HepG2 (cell line): ENCODE data around the gene EFEMP2. TPM values are rescaled to one million over a fixed set of nuclear protein-coding genes. Genes with fewer than 3 reads are reported as not detected.

Experiments used
- CSRNP1 ChIP-seq: sonication (generic); formaldehyde crosslinking; IDR thresholded peaks from 2 replicates; pipeline ENCODE4 v1.8.1; 2023; ENCODE audit warnings: mild to moderate bottlenecking, missing genetic modification reagents
- DBP ChIP-seq: sonication (generic); formaldehyde crosslinking; IDR thresholded peaks from 2 replicates; pipeline ENCODE4 v1.4.0; 2020; ENCODE audit warnings: missing genetic modification reagents; ENCODE audit errors: not compliant biosample characterization
- E2F1 ChIP-seq: sonication (generic); formaldehyde crosslinking; IDR thresholded peaks from 2 replicates; pipeline ENCODE4 v1.5.0; 2020; ENCODE audit warnings: missing genetic modification reagents
- FOXA3 ChIP-seq: IDR thresholded peaks from 2 replicates; pipeline ENCODE4 v1.6.1; 2016; ENCODE audit warnings: missing genetic modification reagents, missing compliant biosample characterization
- GATAD1 ChIP-seq: IDR thresholded peaks from 2 replicates; pipeline ENCODE4 v1.6.1; 2016; ENCODE audit warnings: missing genetic modification reagents, missing compliant biosample characterization
- JARID2 ChIP-seq: sonication (generic); formaldehyde crosslinking; IDR thresholded peaks from 2 replicates; pipeline ENCODE4 v1.8.1; 2023; ENCODE audit warnings: missing genetic modification reagents, inconsistent platforms; ENCODE audit not compliant: insufficient replicate concordance
- KAT7 ChIP-seq: IDR thresholded peaks from 2 replicates; pipeline ENCODE4 v1.6.1; 2018; ENCODE audit warnings: borderline replicate concordance, missing compliant biosample characterization
- KLF9 ChIP-seq: IDR thresholded peaks from 2 replicates; pipeline ENCODE4 v1.6.1; 2016; ENCODE audit warnings: low read depth
- MAF1 ChIP-seq: sonication (generic); formaldehyde crosslinking; IDR thresholded peaks from 2 replicates; pipeline ENCODE4 v1.5.0; 2020; ENCODE audit warnings: missing genetic modification reagents, borderline replicate concordance
- MYNN ChIP-seq: sonication (generic); formaldehyde crosslinking; IDR thresholded peaks from 2 replicates; pipeline ENCODE4 v1.4.0; 2020; ENCODE audit warnings: mild to moderate bottlenecking, low read depth, missing genetic modification reagents
- NAIF1 ChIP-seq: sonication (generic); formaldehyde crosslinking; IDR thresholded peaks from 2 replicates; pipeline ENCODE4 v1.5.0; 2020; ENCODE audit warnings: mild to moderate bottlenecking, missing genetic modification reagents, borderline replicate concordance
- NFYB ChIP-seq: sonication (generic); formaldehyde crosslinking; IDR thresholded peaks from 2 replicates; pipeline ENCODE4 v1.4.0; 2020; ENCODE audit warnings: missing genetic modification reagents
- NFYC ChIP-seq: IDR thresholded peaks from 2 replicates; pipeline ENCODE4 v1.6.1; 2016; ENCODE audit warnings: missing genetic modification reagents, missing compliant biosample characterization
- TERF1 ChIP-seq: sonication (generic); formaldehyde crosslinking; IDR thresholded peaks from 2 replicates; pipeline ENCODE4 v1.8.0; 2022; ENCODE audit warnings: mild to moderate bottlenecking, missing genetic modification reagents, moderate library complexity
- TMF1 ChIP-seq: sonication (generic); formaldehyde crosslinking; IDR thresholded peaks from 2 replicates; pipeline ENCODE4 v1.8.1; 2022; ENCODE audit warnings: low read depth, missing genetic modification reagents
- XRCC5 ChIP-seq: fragments of 200-400 bp; formaldehyde crosslinking; optimal IDR thresholded peaks from 2 replicates; pipeline ENCODE3; 2017; ENCODE audit warnings: mild to moderate bottlenecking, low read length
- ZBTB21 ChIP-seq: sonication (generic); formaldehyde crosslinking; IDR thresholded peaks from 2 replicates; pipeline ENCODE4 v1.4.0; 2020; ENCODE audit warnings: missing genetic modification reagents
- ZBTB43 ChIP-seq: sonication (generic); formaldehyde crosslinking; conservative IDR thresholded peaks from 2 replicates; pipeline ENCODE4 v1.4.0; 2020; ENCODE audit warnings: missing genetic modification reagents
- ZC3H13 ChIP-seq: sonication (generic); formaldehyde crosslinking; IDR thresholded peaks from 2 replicates; pipeline ENCODE4 v1.8.1; 2023; ENCODE audit warnings: mild to moderate bottlenecking, missing genetic modification reagents, moderate library complexity
- ZFP36 ChIP-seq: fragments of 150-350 bp; IDR thresholded peaks from 2 replicates; pipeline ENCODE4 v1.6.1; 2018; ENCODE audit warnings: borderline replicate concordance, low read length, low read depth; ENCODE audit not compliant: partially characterized antibody
- ZNF749 ChIP-seq: sonication (generic); formaldehyde crosslinking; IDR thresholded peaks from 2 replicates; pipeline ENCODE4 v1.8.0; 2022; ENCODE audit warnings: mild to moderate bottlenecking, missing genetic modification reagents, moderate library complexity, borderline replicate concordance
- ZNF788 ChIP-seq: sonication (generic); formaldehyde crosslinking; IDR thresholded peaks from 2 replicates; pipeline ENCODE4 v1.5.0; 2020; ENCODE audit warnings: mild to moderate bottlenecking, missing genetic modification reagents, borderline replicate concordance
- ZUFSP ChIP-seq: sonication (generic); formaldehyde crosslinking; IDR thresholded peaks from 2 replicates; pipeline ENCODE4 v1.9.0; 2021; ENCODE audit warnings: missing genetic modification reagents, mild to moderate bottlenecking, borderline replicate concordance
- polyA plus RNA-seq, 8 experiments: library from polyadenylated mRNA; depleted of rRNA in 3 of 8; stranded (reverse) in 7 of 8; unstranded in 1 of 8; fragments of >200 nt; fragmentation: Illumina TruSeq in 4 of 8; extraction: Trizol in 4 of 8; gene quantifications; 2 replicates each; pipeline versions ENCODE4 v1.2.1 to v1.2.3, GENCODE V29; 2011 to 2016; ENCODE audit warnings: low read depth in 4 of 8, missing spikeins in 1 of 8, mixed read lengths in 1 of 8; ENCODE audit not compliant: insufficient read depth in 1 of 8
- total RNA-seq, 5 experiments: library from RNA; depleted of rRNA; stranded (reverse); fragments of >200 nt; fragmentation: Illumina TruSeq; extraction: Trizol; gene quantifications; 2 replicates each; pipeline ENCODE4 v1.2.3, GENCODE V29; 2016; ENCODE audit warnings: low read depth in 1 of 5

Gene EFEMP2
- total and polyA plus RNA-seq, 2 of the 13 experiments (the other 11 are each of a cell fraction or from before 2014, with no cell fraction given): 7.4 to 29.7 TPM

- TF ChIP-seq ZBTB21 (no peak), DBP (CRISPR knock-in tag) (no peak), MAF1 (CRISPR knock-in tag) (peak; percentile 93; the same call in 1 of the 2 replicates), NAIF1 (CRISPR knock-in tag) (no peak), ZC3H13 (CRISPR knock-in tag) (peak; percentile 53; the same call in 1 of the 2 replicates), MYNN (CRISPR knock-in tag) (no peak), TERF1 (CRISPR knock-in tag) (no peak), KLF9 (CRISPR knock-in tag) (peak; percentile 80; the same call in 1 of the 2 replicates), GATAD1 (CRISPR knock-in tag) (peak; percentile 76), NFYB (CRISPR knock-in tag) (peak; percentile 14; the same call in 1 of the 2 replicates), NFYC (CRISPR knock-in tag) (peak; percentile 25; the same call in 1 of the 2 replicates), CSRNP1 (CRISPR knock-in tag) (peak; percentile 59), ZNF749 (CRISPR knock-in tag) (peak; percentile 81; the same call in 1 of the 2 replicates), E2F1 (CRISPR knock-in tag) (peak; percentile 36; the same call in 1 of the 2 replicates), JARID2 (CRISPR knock-in tag) (peak; percentile 21), XRCC5 (peak; percentile 100), ZNF788 (peak; percentile 98), TMF1 (CRISPR knock-in tag) (peak; percentile 42; the same call in 1 of the 2 replicates), ZFP36 (no peak), ZUFSP (no peak), FOXA3 (CRISPR knock-in tag) (peak; percentile 79), KAT7 (no peak), ZBTB43 (CRISPR knock-in tag) (peak; percentile 78; the same call in 1 of the 2 replicates)
Measured at GRCh38 chr11:65919141-65919572, 46.6 kb upstream of the EFEMP2 start, which contains the start of gene DRAP1 (continued).
